Measurements from ENCODE around the gene SUGP1. TPM values are rescaled to one million over a fixed set of nuclear protein-coding genes. Genes with fewer than 3 reads are reported as not detected.

Gene SUGP1
- polyA plus RNA-seq, 3 donors = 17.4 to 38.8 (median 18.1) TPM

- Mint-ChIP-seq H3K4me1 (peaks cover 17% of the 10 kb centered on the region), H3K9me3 (peaks cover 4 to 30% (median 22%) of the 10 kb centered on the region in 7 donors), H3K36me3 (no peaks in the 10 kb centered on the region), H3K27ac (peak overlapping the region in 3 of 7 donors; percentile 20 to 67 (median 64)), H3K27me3 (ENCODE audit: low read depth in 3 of 3) (peaks cover 45 to 61% (median 52%) of the 10 kb centered on the region in 3 donors), H3K4me3 (peak overlapping the region; percentile 45 to 82)
- DNase-seq = peak; percentile 11 to 56 (median 30)
- Histone ChIP-seq H3K27me3 (ENCODE audit: control insufficient read depth in 2 of 2, insufficient read depth in 2 of 2, low read length in 2 of 2) (peaks cover 13 to 47% of the 10 kb centered on the region in 2 donors), H3K27ac (ENCODE audit: low read depth in 1 of 2, low read length in 2 of 2) (no peak overlapping the region), H3K4me1 (ENCODE audit: control insufficient read depth in 1 of 2, insufficient read depth in 2 of 2, low read length in 2 of 2) (peaks cover 4 to 15% of the 10 kb centered on the region in 2 donors), H3K4me2 (replicated peaks; ENCODE audit: extremely low read depth, low read length, poor library complexity, severe bottlenecking) (peak overlapping the region; percentile 64), H3K9ac (ENCODE audit: insufficient read depth, low read length, poor library complexity, severe bottlenecking) (no peak overlapping the region), H4K20me1 (ENCODE audit: insufficient read depth, low read length) (no peaks in the 10 kb centered on the region), H3K4me3 (replicated peaks in 1 of 3; ENCODE audit: low read depth in 2 of 3, low read length in 3 of 3) (peak overlapping the region in 1 of 3 experiments; percentile 49), H3K79me2 (ENCODE audit: insufficient read depth, low read length) (no peaks in the 10 kb centered on the region), H3K36me3 (replicated peaks in 1 of 2; ENCODE audit: control insufficient read depth in 1 of 2, insufficient read depth in 2 of 2, low read length in 2 of 2) (no peaks in the 10 kb centered on the region), H3K9me3 (replicated peaks in 1 of 2; ENCODE audit: control insufficient read depth in 1 of 2, insufficient read depth in 1 of 2, low read length in 2 of 2) (peaks cover 12 to 28% of the 10 kb centered on the region in 2 donors), H2AFZ (ENCODE audit: insufficient read depth, low read depth, low read length, poor library complexity, severe bottlenecking) (peak overlapping the region; percentile 41)
- TF ChIP-seq, protein P1, sequence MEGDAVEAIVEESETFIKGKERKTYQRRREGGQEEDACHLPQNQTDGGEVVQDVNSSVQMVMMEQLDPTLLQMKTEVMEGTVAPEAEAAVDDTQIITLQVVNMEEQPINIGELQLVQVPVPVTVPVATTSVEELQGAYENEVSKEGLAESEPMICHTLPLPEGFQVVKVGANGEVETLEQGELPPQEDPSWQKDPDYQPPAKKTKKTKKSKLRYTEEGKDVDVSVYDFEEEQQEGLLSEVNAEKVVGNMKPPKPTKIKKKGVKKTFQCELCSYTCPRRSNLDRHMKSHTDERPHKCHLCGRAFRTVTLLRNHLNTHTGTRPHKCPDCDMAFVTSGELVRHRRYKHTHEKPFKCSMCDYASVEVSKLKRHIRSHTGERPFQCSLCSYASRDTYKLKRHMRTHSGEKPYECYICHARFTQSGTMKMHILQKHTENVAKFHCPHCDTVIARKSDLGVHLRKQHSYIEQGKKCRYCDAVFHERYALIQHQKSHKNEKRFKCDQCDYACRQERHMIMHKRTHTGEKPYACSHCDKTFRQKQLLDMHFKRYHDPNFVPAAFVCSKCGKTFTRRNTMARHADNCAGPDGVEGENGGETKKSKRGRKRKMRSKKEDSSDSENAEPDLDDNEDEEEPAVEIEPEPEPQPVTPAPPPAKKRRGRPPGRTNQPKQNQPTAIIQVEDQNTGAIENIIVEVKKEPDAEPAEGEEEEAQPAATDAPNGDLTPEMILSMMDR (IDR thresholded peaks at IDR 0.05) = no peak
- WGBS (ENCODE audit: insufficient coverage) = under 1% methylated on average over 42 of the region's 52 CpGs
- intact Hi-C loops (cut with micrococcal nuclease) = no loop called here
Measured at GRCh38 chr19:19261350-19262189, 58.7 kb downstream of the SUGP1 start.

GRCh38 chr19:19260417-19261214, 59.7 kb downstream of the SUGP1 start:
- Mint-ChIP-seq H3K9me3 (peaks cover 4 to 29% (median 22%) of the 10 kb centered on the region in 7 donors), H3K36me3 (no peaks in the 10 kb centered on the region), H3K4me1 (peaks cover 25% of the 10 kb centered on the region), H3K27ac (peak overlapping the region in 1 of 7 donors; percentile 20), H3K4me3 (peak overlapping the region in 1 of 2 donors; percentile 72), H3K27me3 (ENCODE audit: low read depth in 3 of 3) (peaks cover 44 to 61% (median 55%) of the 10 kb centered on the region in 3 donors)
- TF ChIP-seq, protein P1 (IDR thresholded peaks at IDR 0.05) = no peak
- peak overlapping the region; percentile 64 for H3K4me2 ChIP-seq (replicated peaks; ENCODE audit: extremely low read depth, low read length, poor library complexity, severe bottlenecking)
- H4K20me1 ChIP-seq (ENCODE audit: insufficient read depth, low read length) = no peaks in the 10 kb centered on the region
- H3K9me3 ChIP-seq (replicated peaks in 1 of 2; ENCODE audit: control insufficient read depth in 1 of 2, insufficient read depth in 1 of 2, low read length in 2 of 2) = peaks cover 12 to 28% of the 10 kb centered on the region in 2 donors
- intact Hi-C loops (cut with micrococcal nuclease) = no loop called here
- 48% methylated on average over 33 of the region's 36 CpGs for WGBS (ENCODE audit: insufficient coverage)
- H3K27me3 ChIP-seq (ENCODE audit: control insufficient read depth in 2 of 2, insufficient read depth in 2 of 2, low read length in 2 of 2) = peaks cover 13 to 47% of the 10 kb centered on the region in 2 donors
- H3K79me2 ChIP-seq (ENCODE audit: insufficient read depth, low read length) = no peaks in the 10 kb centered on the region
- H3K4me1 ChIP-seq (ENCODE audit: control insufficient read depth in 1 of 2, insufficient read depth in 2 of 2, low read length in 2 of 2) = peaks cover 4 to 15% of the 10 kb centered on the region in 2 donors
- no peaks in the 10 kb centered on the region for H3K36me3 ChIP-seq (replicated peaks in 1 of 2; ENCODE audit: control insufficient read depth in 1 of 2, insufficient read depth in 2 of 2, low read length in 2 of 2)
- H3K4me3 ChIP-seq (replicated peaks in 1 of 3; ENCODE audit: low read depth in 2 of 3, low read length in 3 of 3) = peak overlapping the region in 1 of 3 experiments; percentile 49
- no peak for DNase-seq
- H3K27ac ChIP-seq (ENCODE audit: low read depth in 1 of 2, low read length in 2 of 2) = no peak overlapping the region
- no peak overlapping the region for H3K9ac ChIP-seq (ENCODE audit: insufficient read depth, low read length, poor library complexity, severe bottlenecking)
- no peak overlapping the region for H2AFZ ChIP-seq (ENCODE audit: insufficient read depth, low read depth, low read length, poor library complexity, severe bottlenecking)

Data from CD14-positive monocyte (primary cell).